IPS-18a (cell line): ENCODE data around the gene ENPEP.
"Not testable (repeated sequence)": the region's sequence is repeated elsewhere in the genome, so short reads cannot be mapped to it uniquely, and the experiment has no call there.

ENCODE experiments used
- H3K27ac ChIP-seq: one replicate; pipeline ENCODE4 v1.5.1; 2013; ENCODE audit warnings: low read length
- H3K27me3 ChIP-seq: one replicate; pipeline ENCODE4 v1.6.1; 2013; ENCODE audit warnings: mild to moderate bottlenecking, low read length; ENCODE audit not compliant: control insufficient read depth, insufficient read depth
- H3K36me3 ChIP-seq: one replicate; pipeline ENCODE4 v1.6.1; 2013; ENCODE audit warnings: low read depth, low read length; ENCODE audit not compliant: control insufficient read depth
- H3K4me1 ChIP-seq: one replicate; pipeline ENCODE4 v1.6.1; 2013; ENCODE audit warnings: low read depth, low read length; ENCODE audit not compliant: control insufficient read depth
- H3K4me3 ChIP-seq: one replicate; pipeline ENCODE4 v1.5.1; 2013; ENCODE audit warnings: low read length
- H3K9ac ChIP-seq: one replicate; pipeline ENCODE4 v1.6.1; 2013; ENCODE audit warnings: mild to moderate bottlenecking, low read length, moderate library complexity
- H3K9me3 ChIP-seq: one replicate; pipeline ENCODE4 v1.6.1; 2013; ENCODE audit warnings: low read depth, low read length; ENCODE audit not compliant: control insufficient read depth

The ENPEP gene

GRCh38 chr4:110475881-110476818 is at the start of gene ENPEP:
TSS of gene ENPEP (plus strand) at chr4:110476155. CDS start at chr4:110476415, 260 bp downstream.
- peaks cover 27% of the 10 kb centered on the region for H3K4me1 ChIP-seq
- no peaks in the 10 kb centered on the region for H3K9me3 ChIP-seq
- no peak within 1 kb of the TSS for H3K9ac ChIP-seq
- H3K27ac ChIP-seq = no peak within 1 kb of the TSS
- no peaks in the 10 kb centered on the region for H3K36me3 ChIP-seq
- H3K27me3 ChIP-seq = no peaks in the 10 kb centered on the region
- no peak within 1 kb of the TSS for H3K4me3 ChIP-seq

- not testable (repeated sequence) for H3K27me3 ChIP-seq, H3K27ac ChIP-seq, H3K9me3 ChIP-seq, H3K4me1 ChIP-seq, H3K36me3 ChIP-seq, H3K4me3 ChIP-seq, H3K9ac ChIP-seq
These were observed 44.1 kb upstream of the ENPEP start for GRCh38 chr4:110431805-110432204.

- not testable (repeated sequence) for H3K27ac ChIP-seq, H3K4me3 ChIP-seq, H3K27me3 ChIP-seq, H3K36me3 ChIP-seq, H3K9ac ChIP-seq, H3K4me1 ChIP-seq, H3K9me3 ChIP-seq
These were observed 38.7 kb upstream of the ENPEP start for GRCh38 chr4:110437292-110437691.

GRCh38 chr4:110439209-110439608 is 36.7 kb upstream of the ENPEP start:
- H3K9ac ChIP-seq, H3K4me3 ChIP-seq, H3K27ac ChIP-seq, H3K4me1 ChIP-seq, H3K9me3 ChIP-seq, H3K36me3 ChIP-seq, H3K27me3 ChIP-seq: not testable (repeated sequence)

GRCh38 chr4:110442309-110442708 is 33.6 kb upstream of the ENPEP start:
- Histone ChIP-seq H3K9ac (no peak overlapping the region), H3K9me3 (no peaks in the 10 kb centered on the region), H3K36me3 (no peaks in the 10 kb centered on the region), H3K27me3 (no peaks in the 10 kb centered on the region), H3K4me3 (no peak overlapping the region), H3K27ac (no peak overlapping the region), H3K4me1 (no peaks in the 10 kb centered on the region)

GRCh38 chr4:110442788-110443187 is 33.2 kb upstream of the ENPEP start:
- no peak overlapping the region for H3K4me3 ChIP-seq
- H3K27ac ChIP-seq = no peak overlapping the region
- H3K4me1 ChIP-seq = no peaks in the 10 kb centered on the region
- H3K36me3 ChIP-seq = no peaks in the 10 kb centered on the region
- H3K9ac ChIP-seq = no peak overlapping the region
- H3K27me3 ChIP-seq = no peaks in the 10 kb centered on the region
- H3K9me3 ChIP-seq = no peaks in the 10 kb centered on the region

GRCh38 chr4:110449947-110450346 is 26.0 kb upstream of the ENPEP start:
- Histone ChIP-seq H3K27ac (no peak overlapping the region), H3K4me3 (no peak overlapping the region), H3K9me3 (no peaks in the 10 kb centered on the region), H3K9ac (no peak overlapping the region), H3K27me3 (no peaks in the 10 kb centered on the region), H3K4me1 (no peaks in the 10 kb centered on the region), H3K36me3 (no peaks in the 10 kb centered on the region)

GRCh38 chr4:110452546-110452945 is 23.4 kb upstream of the ENPEP start:
- no peak overlapping the region for H3K4me3 ChIP-seq
- no peaks in the 10 kb centered on the region for H3K9me3 ChIP-seq
- H3K27me3 ChIP-seq = no peaks in the 10 kb centered on the region
- H3K4me1 ChIP-seq = no peaks in the 10 kb centered on the region
- H3K36me3 ChIP-seq = no peaks in the 10 kb centered on the region
- no peak overlapping the region for H3K9ac ChIP-seq
- H3K27ac ChIP-seq = no peak overlapping the region

- no peak overlapping the region for H3K9ac ChIP-seq
- no peaks in the 10 kb centered on the region for H3K27me3 ChIP-seq
- no peak overlapping the region for H3K27ac ChIP-seq
- no peak overlapping the region for H3K4me3 ChIP-seq
- no peaks in the 10 kb centered on the region for H3K4me1 ChIP-seq
- no peaks in the 10 kb centered on the region for H3K36me3 ChIP-seq
- H3K9me3 ChIP-seq = no peaks in the 10 kb centered on the region
These were observed 21.5 kb upstream of the ENPEP start for GRCh38 chr4:110454441-110454840.

- no peaks in the 10 kb centered on the region for H3K27me3 ChIP-seq
- H3K27ac ChIP-seq = no peak overlapping the region
- no peak overlapping the region for H3K9ac ChIP-seq
- H3K9me3 ChIP-seq = no peaks in the 10 kb centered on the region
- H3K4me3 ChIP-seq = no peak overlapping the region
- H3K4me1 ChIP-seq = no peaks in the 10 kb centered on the region
- H3K36me3 ChIP-seq = no peaks in the 10 kb centered on the region
These were observed 17.3 kb upstream of the ENPEP start for GRCh38 chr4:110458494-110459266.

- H3K4me1 ChIP-seq = no peaks in the 10 kb centered on the region
These were observed 15.7 kb upstream of the ENPEP start for GRCh38 chr4:110460074-110460746.

More at GRCh38 chr4:110460074-110460746, 15.7 kb upstream of the ENPEP start:
- Histone ChIP-seq H3K9ac (no peak overlapping the region), H3K36me3 (no peaks in the 10 kb centered on the region), H3K4me3 (no peak overlapping the region), H3K27ac (no peak overlapping the region), H3K27me3 (no peaks in the 10 kb centered on the region), H3K9me3 (no peaks in the 10 kb centered on the region)
